Prostate gland (tissue), 2 donors: ENCODE results near the gene RARB. TPM values are rescaled to one million over a fixed set of nuclear protein-coding genes. Genes with fewer than 3 reads are reported as not detected.

Experiments used
- DNase-seq: peaks from one replicate; pipeline ENCODE4 v3.0.0-alpha.2; 2019; ENCODE audit warnings: low spot score
- H3K27ac ChIP-seq, 2 donors: fragments of 200-600 bp; sonication (generic); 2 replicates each; pipeline ENCODE4 v1.5.1; 2017 to 2019
- H3K27me3 ChIP-seq: fragments of 200-600 bp; sonication (generic); replicated peaks from 2 replicates; pipeline ENCODE4 v1.5.1; 2019; ENCODE audit not compliant: insufficient read depth
- H3K36me3 ChIP-seq, 2 donors: fragments of 200-600 bp; sonication (generic); 1 replicate in 1 of 2; 2 replicates in 1 of 2; pipeline versions ENCODE4 v1.5.1 to v1.8.1; 2017 to 2019
- H3K4me1 ChIP-seq: fragments of 200-600 bp; sonication (generic); replicated peaks from 2 replicates; pipeline ENCODE4 v1.5.1; 2019
- H3K4me3 ChIP-seq, 2 donors: fragments of 200-600 bp; sonication (generic); 2 replicates each; pipeline ENCODE4 v1.5.1; 2017 to 2019
- H3K9me3 ChIP-seq: fragments of 200-600 bp; sonication (generic); 2 replicates; pipeline ENCODE4 v1.5.1; 2017
- CTCF ChIP-seq, 4 experiments: fragments of 200-600 bp in 2 of 4; fragments of 450-650 bp in 2 of 4; sonication (generic) in 2 of 4; IDR thresholded peaks; 1 replicate in 3 of 4; 2 replicates in 1 of 4; pipeline ENCODE4 v1.5.1; 2016 to 2019; ENCODE audit warnings: antibody characterized with exemption in 4 of 4, mild to moderate bottlenecking in 2 of 4, moderate library complexity in 2 of 4
- POLR2A ChIP-seq: fragments of 450-650 bp; IDR thresholded peaks from one replicate; pipeline ENCODE4 v1.6.1; 2016; ENCODE audit warnings: antibody characterized with exemption, mild to moderate bottlenecking
- POLR2AphosphoS5 ChIP-seq: sonication (generic); formaldehyde crosslinking; IDR thresholded peaks from one replicate; pipeline ENCODE4 v1.6.1; 2017; ENCODE audit warnings: antibody characterized with exemption
- WGBS: methylation state at CpG from one replicate; pipeline ENCODE4 v1.1.5; 2018; 5-methylcytosine and 5-hydroxymethylcytosine counted together
- intact Hi-C: fragments of 100-400 bp; cut with DNase I; formaldehyde crosslinking; loops from one replicate; pipeline ENCODE4 v1.14.2; 2022
- total RNA-seq, 2 donors: library from RNA; depleted of rRNA; stranded (reverse); fragments of >200 nt; gene quantifications; one replicate each; pipeline ENCODE4 v1.1.0, GENCODE V29; 2016

Gene RARB
- total RNA-seq, 2 donors from 2014 or later = 4.4 to 17.2 TPM

DNA sequence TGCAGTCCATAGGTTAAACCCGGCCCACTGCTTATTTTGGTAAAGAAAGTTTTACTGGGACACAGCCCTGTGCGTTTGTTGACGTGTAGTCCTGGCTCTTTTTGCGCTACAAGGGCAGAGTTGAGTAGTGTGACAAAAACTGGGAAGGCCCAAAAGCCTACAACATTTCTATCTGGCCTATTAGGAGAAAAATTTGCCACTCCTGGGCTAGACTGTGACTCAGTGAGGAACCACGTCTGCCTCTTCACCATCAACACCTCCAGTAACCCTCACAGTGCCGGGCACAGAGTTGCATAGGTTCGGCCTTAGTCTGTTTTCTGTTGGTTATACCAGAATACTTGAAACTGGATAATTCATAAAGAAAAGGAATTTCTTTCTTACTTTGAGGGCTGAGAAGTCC, 126.3 kb downstream of the RARB start:
- Histone ChIP-seq H3K36me3 (no peaks in the 10 kb centered on the region), H3K27ac (no peak overlapping the region), H3K9me3 (no peaks in the 10 kb centered on the region), H3K27me3 (no peaks in the 10 kb centered on the region), H3K4me3 (no peak overlapping the region), H3K4me1 (no peaks in the 10 kb centered on the region)
- no peak for DNase-seq
- 92% methylated on average over 7 of the region's 7 CpGs for WGBS
- intact Hi-C loops = no loop called here
- TF ChIP-seq CTCF (IDR thresholded peaks at IDR 0.05) (no peak), POLR2AphosphoS5 (no peak), POLR2A (no peak)

DNA sequence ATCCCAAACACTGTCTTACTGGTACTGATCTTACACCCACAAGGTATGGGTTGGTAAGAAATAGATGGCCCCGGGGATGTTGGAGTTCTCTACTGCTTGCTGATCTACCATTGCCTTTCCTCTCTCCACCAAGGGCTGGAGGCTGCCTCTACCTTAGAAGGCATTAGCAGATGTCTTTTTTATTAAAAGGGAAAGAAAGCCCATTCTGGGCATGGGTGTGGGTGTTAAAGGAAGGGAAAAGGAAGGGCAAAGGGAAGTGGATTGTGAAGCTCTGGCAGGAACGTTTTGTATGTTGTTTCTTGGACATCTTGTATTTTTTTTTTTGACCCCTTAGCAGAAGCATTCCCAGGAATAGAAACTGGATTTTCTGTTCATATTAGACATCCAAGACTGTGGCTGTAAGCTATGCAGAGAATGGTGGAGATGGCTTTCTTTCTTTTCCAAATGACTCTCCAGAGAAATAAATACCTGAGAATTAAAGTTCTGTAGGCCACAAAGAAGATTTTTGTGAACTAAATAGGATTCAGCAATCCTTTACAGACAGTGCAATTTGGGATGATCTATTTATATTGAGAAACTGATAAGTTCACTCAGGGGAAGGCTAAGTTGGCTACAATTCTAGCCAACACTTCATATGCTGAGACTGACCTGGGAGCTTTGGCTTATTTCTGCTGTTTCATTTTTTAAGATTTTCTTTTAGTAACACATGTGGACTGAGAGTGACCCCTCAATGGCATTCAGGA, 127.8 kb downstream of the RARB start:
- WGBS = 54% methylated on average over 2 of the region's 2 CpGs
- Histone ChIP-seq H3K36me3 (no peaks in the 10 kb centered on the region), H3K9me3 (no peaks in the 10 kb centered on the region), H3K27ac (peak overlapping the region in 1 of 2 donors; percentile 0), H3K27me3 (no peaks in the 10 kb centered on the region), H3K4me1 (no peaks in the 10 kb centered on the region), H3K4me3 (no peak overlapping the region)
- no peak for DNase-seq
- TF ChIP-seq POLR2AphosphoS5 = no peak
- TF ChIP-seq CTCF (IDR thresholded peaks at IDR 0.05) = no peak
- no peak for TF ChIP-seq POLR2A
- intact Hi-C loops = no loop called here

- no peak overlapping the region for H3K4me3 ChIP-seq
- intact Hi-C loops = no loop called here
- WGBS = 69% methylated on average over 1 of the region's 1 CpG
- DNase-seq = no peak
- H3K4me1 ChIP-seq = no peaks in the 10 kb centered on the region
- H3K27ac ChIP-seq = peak overlapping the region in 1 of 2 donors; percentile 0
- TF ChIP-seq POLR2A (no peak), POLR2AphosphoS5 (no peak), CTCF (IDR thresholded peaks at IDR 0.05) (no peak)
- no peaks in the 10 kb centered on the region for H3K9me3 ChIP-seq
- H3K27me3 ChIP-seq = no peaks in the 10 kb centered on the region
- no peaks in the 10 kb centered on the region for H3K36me3 ChIP-seq
Observed at GRCh38 chr3:25556447-25556846, 128.4 kb downstream of the RARB start.

- TF ChIP-seq POLR2A = no peak
- TF ChIP-seq CTCF (IDR thresholded peaks at IDR 0.05) = no peak
- no peak for TF ChIP-seq POLR2AphosphoS5
- intact Hi-C loops = no loop called here
- H3K4me3 ChIP-seq = no peak overlapping the region
- H3K27me3 ChIP-seq = no peaks in the 10 kb centered on the region
- H3K9me3 ChIP-seq = no peaks in the 10 kb centered on the region
- H3K36me3 ChIP-seq = no peaks in the 10 kb centered on the region
- no peak overlapping the region for H3K27ac ChIP-seq
- no peak for DNase-seq
- WGBS = 52% methylated on average over 3 of the region's 3 CpGs
- no peaks in the 10 kb centered on the region for H3K4me1 ChIP-seq
Observed at GRCh38 chr3:25557694-25558093, 129.6 kb downstream of the RARB start.

- no peaks in the 10 kb centered on the region for H3K36me3 ChIP-seq
- no peak for TF ChIP-seq POLR2A
- no peak for TF ChIP-seq CTCF (IDR thresholded peaks at IDR 0.05)
- TF ChIP-seq POLR2AphosphoS5 = no peak
- H3K4me3 ChIP-seq = no peak overlapping the region
- H3K4me1 ChIP-seq = no peaks in the 10 kb centered on the region
- no peak for DNase-seq
- intact Hi-C loops = no loop called here
- H3K27ac ChIP-seq = no peak overlapping the region
- no peaks in the 10 kb centered on the region for H3K27me3 ChIP-seq
- H3K9me3 ChIP-seq = no peaks in the 10 kb centered on the region
- 66% methylated on average over 5 of the region's 5 CpGs for WGBS
Observed at GRCh38 chr3:25558121-25558520, 130.1 kb downstream of the RARB start.
